Measurements from ENCODE around the gene CELSR1. TPM values are rescaled to one million over a fixed set of nuclear protein-coding genes. Genes with fewer than 3 reads are reported as not detected.

The CELSR1 gene
- total and polyA plus RNA-seq, 9 donors, result 0.63 to 25.2 (median 2.9) TPM

DNA sequence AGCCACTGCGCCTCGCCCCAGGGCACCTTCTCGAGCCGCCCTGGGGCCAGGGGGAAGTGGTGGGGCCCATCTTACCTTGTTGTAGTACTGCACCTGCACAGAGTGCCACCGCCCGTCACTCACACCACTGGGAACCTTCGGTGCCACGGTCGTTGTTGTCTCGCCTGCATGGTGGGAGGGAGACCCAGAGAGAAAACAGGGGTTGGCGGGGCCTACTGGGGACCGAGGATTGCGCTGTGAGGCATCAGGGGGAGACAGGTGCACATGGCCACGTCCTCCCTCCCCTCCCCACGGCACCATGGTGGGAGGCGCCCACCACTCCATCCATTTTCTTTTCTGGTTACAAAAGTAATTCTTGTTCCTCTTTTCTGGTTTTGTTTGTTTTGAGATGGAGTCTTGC is 104.1 kb downstream of the CELSR1 start:
- DNase-seq, result no peak
- TF ChIP-seq EP300 (IDR thresholded peaks at IDR 0.05), result no peak
- TF ChIP-seq, protein P1, sequence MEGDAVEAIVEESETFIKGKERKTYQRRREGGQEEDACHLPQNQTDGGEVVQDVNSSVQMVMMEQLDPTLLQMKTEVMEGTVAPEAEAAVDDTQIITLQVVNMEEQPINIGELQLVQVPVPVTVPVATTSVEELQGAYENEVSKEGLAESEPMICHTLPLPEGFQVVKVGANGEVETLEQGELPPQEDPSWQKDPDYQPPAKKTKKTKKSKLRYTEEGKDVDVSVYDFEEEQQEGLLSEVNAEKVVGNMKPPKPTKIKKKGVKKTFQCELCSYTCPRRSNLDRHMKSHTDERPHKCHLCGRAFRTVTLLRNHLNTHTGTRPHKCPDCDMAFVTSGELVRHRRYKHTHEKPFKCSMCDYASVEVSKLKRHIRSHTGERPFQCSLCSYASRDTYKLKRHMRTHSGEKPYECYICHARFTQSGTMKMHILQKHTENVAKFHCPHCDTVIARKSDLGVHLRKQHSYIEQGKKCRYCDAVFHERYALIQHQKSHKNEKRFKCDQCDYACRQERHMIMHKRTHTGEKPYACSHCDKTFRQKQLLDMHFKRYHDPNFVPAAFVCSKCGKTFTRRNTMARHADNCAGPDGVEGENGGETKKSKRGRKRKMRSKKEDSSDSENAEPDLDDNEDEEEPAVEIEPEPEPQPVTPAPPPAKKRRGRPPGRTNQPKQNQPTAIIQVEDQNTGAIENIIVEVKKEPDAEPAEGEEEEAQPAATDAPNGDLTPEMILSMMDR (IDR thresholded peaks at IDR 0.05), result no peak
- no peak overlapping the region for H3K27ac ChIP-seq
- no peaks in the 10 kb centered on the region for H3K36me3 ChIP-seq
- H3K9me3 ChIP-seq, result no peaks in the 10 kb centered on the region
- intact Hi-C loops (cut with DNase I), result no loop called here
- H3K27me3 ChIP-seq, result no peaks in the 10 kb centered on the region
- no peak overlapping the region for H3K4me3 ChIP-seq
- WGBS, 3 donors, result 94 to 96% (median 94%) methylated on average over 16 of the region's 16 CpGs
- peaks cover 3% of the 10 kb centered on the region for H3K4me1 ChIP-seq (ENCODE audit: insufficient read depth)

DNA sequence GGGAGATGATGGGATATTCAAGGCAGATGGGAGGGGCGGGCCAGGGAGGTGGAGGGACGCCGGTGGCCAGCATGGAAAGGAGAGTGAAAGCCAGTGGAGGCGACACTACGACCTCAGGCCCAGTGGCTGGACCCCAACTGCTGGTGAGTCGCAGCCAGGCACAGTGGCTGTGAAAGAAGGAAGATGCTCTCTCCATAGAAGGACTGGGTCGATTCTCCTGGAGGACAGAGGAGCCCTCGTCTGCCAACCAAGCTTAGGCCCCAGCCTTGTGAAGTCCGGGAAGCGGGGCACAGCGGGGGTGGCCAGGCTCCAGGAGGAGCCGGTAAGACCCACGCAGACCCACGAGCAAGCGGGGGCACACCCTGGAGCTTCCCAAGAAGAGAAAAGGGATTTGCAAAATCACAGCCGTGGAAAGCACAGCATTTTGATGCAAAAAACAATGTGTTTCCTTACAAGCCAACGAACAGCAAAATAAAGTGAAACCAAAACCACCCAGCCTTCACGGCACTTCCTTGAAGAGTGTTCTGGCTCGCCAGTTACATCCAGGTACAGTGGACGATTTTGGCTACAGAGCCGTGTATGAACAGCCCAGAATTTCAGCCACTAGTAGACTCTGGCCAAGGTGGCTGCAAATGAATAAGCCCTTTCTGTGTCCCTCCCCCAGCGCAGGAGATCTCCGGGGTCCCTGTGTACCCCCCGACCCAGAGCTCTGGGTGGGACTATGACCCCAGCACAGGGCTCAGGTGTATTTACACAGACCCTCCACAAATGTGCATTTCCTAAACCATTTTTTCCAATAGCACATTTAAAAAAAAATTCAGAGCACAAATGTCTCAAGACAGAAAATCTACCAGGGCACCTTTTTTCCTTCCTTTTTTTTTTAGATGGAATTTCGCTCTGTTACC is 105.0 kb downstream of the CELSR1 start:
- intact Hi-C loops (cut with DNase I), result no loop called here
- H3K36me3 ChIP-seq, result no peaks in the 10 kb centered on the region
- WGBS, 3 donors, result 57 to 76% (median 61%) methylated on average over 25 of the region's 25 CpGs
- no peak overlapping the region for H3K27ac ChIP-seq
- H3K4me3 ChIP-seq, result no peak overlapping the region
- no peaks in the 10 kb centered on the region for H3K27me3 ChIP-seq
- peaks cover 3% of the 10 kb centered on the region for H3K4me1 ChIP-seq (ENCODE audit: insufficient read depth)
- H3K9me3 ChIP-seq, result no peaks in the 10 kb centered on the region
- no peak for DNase-seq
- TF ChIP-seq EP300 (IDR thresholded peaks at IDR 0.05), result no peak
- TF ChIP-seq, protein P1 (IDR thresholded peaks at IDR 0.05), result no peak
- no peak for TF ChIP-seq POLR2A (IDR thresholded peaks at IDR 0.05)

DNA sequence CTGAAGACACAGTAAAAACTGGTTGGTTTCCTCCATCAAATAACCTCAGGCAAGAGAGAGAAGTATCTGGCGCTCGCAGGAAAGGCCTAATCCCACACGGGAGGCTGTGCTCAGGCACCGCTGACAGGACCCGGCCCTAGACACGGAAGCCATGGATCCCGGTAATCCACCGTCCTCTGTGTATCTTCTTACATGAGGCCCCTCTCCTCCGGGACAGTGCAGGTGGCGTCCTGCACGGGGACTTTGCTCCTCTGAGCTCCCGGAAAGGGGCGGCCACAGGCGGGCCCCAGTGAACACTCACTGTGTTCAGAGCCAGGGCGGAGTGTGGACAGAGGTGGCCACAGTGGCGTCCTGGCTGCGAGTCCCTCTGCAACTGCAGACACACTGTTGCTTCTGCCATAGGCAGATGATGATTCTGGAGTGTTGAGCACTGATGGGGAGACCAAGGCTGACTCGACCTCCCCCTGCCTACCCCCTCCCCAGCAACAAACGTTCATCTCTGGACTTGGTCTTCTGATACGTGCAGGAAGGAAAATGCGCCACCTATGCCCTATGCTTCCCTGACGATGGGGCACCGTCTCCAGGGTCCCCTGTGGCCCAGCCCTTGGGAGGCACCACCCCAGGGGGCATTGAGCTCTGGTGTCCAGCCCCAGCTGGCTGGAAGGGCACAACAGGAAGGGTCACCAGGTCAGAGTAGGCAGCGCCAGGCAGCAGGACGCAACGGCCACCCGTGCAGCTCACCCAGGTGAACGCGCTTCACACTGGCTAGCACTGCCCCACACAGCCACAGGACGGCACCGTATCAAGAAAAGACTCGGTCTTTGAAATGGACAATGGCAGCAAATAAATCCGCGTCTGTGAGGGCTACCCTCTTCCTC is 106.2 kb downstream of the CELSR1 start:
- Histone ChIP-seq H3K27me3 (no peaks in the 10 kb centered on the region), H3K27ac (no peak overlapping the region), H3K36me3 (no peaks in the 10 kb centered on the region), H3K4me1 (ENCODE audit: insufficient read depth) (peaks cover 3% of the 10 kb centered on the region), H3K4me3 (no peak overlapping the region), H3K9me3 (no peaks in the 10 kb centered on the region)
- no peak for DNase-seq
- 91 to 92% (median 92%) methylated on average over 34 of the region's 34 CpGs for WGBS, 3 donors
- TF ChIP-seq EP300 (IDR thresholded peaks at IDR 0.05) (no peak), POLR2A (IDR thresholded peaks at IDR 0.05) (no peak)
- TF ChIP-seq, protein P1 (IDR thresholded peaks at IDR 0.05), result no peak
- intact Hi-C loops (cut with DNase I), result no loop called here

DNA sequence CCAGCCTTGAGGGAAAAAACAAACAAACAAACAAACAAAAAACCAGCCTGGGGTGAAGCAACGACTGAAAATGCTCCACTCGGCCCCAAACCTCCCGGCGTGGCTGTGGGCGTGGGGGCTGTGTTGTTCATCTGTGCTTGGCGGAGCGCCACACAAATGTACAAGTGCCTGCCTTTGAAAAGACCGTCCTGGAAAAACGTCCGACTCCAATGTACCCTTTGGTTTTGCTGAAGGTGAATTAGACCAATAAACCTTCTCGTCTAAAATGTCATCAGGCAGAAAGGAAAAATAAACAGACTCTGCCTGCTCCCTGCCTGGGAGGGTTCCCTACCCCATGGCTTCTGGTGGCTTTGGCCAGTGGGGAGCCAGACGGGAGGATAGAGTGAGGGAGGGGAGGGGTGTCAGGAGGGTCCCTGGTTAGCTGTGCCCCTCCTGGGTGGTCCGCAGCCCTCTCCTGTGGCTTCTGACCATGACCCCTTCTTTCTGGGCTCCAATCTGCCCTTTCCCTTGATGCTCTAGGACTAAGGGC is 108.0 kb downstream of the CELSR1 start:
- WGBS, 3 donors, result 25 to 28% (median 25%) methylated on average over 13 of the region's 13 CpGs

More for the DNA sequence above, 108.0 kb downstream of the CELSR1 start:
- Histone ChIP-seq H3K4me1 (ENCODE audit: insufficient read depth) (peaks cover 3% of the 10 kb centered on the region), H3K27ac (no peak overlapping the region), H3K9me3 (no peaks in the 10 kb centered on the region), H3K36me3 (no peaks in the 10 kb centered on the region), H3K4me3 (no peak overlapping the region), H3K27me3 (no peaks in the 10 kb centered on the region)
- DNase-seq, result no peak
- TF ChIP-seq POLR2A (IDR thresholded peaks at IDR 0.05) (no peak), EP300 (IDR thresholded peaks at IDR 0.05) (no peak)
- TF ChIP-seq, protein P1 (IDR thresholded peaks at IDR 0.05), result no peak
- intact Hi-C loops (cut with DNase I), result loop anchor here in 1 of 4 donors (10.0 kb wide), 1 partner anchor 55 kb away; no protein-coding TSS in a partner anchor

Measured in ovary (tissue), 9 donors.